AG04450 (cell line): ENCODE results near the gene CDS2. TPM values are rescaled to one million over a fixed set of nuclear protein-coding genes. Genes with fewer than 3 reads are reported as not detected.

Experiments
- CTCF ChIA-PET: fragments of 300-600, 350-600 bp; formaldehyde crosslinking; extraction: SDS; loops from one replicate; lab custom pipeline; 2022; ENCODE audit warnings: antibody characterized with exemption, inconsistent platforms; lab: Charles Lee
- POLR2A ChIA-PET: fragments of 350-600 bp; formaldehyde crosslinking; extraction: SDS; loops from one replicate; lab custom pipeline; 2021; ENCODE audit warnings: antibody characterized with exemption, inconsistent platforms; lab: Yijun Ruan, JAX
- DNase-seq: peaks from one replicate; pipeline ENCODE4 v3.0.0-alpha.2; 2011; ENCODE audit warnings: low read depth, low spot score
- H3K27ac ChIP-seq: one replicate; pipeline ENCODE4 v1.5.1; 2012; ENCODE audit warnings: low read depth, low read length, control low read depth
- H3K27me3 ChIP-seq: one replicate; pipeline ENCODE4 v1.6.0; 2012; ENCODE audit warnings: low read length; ENCODE audit not compliant: control insufficient read depth, insufficient read depth
- H3K4me3 ChIP-seq: 2 replicates; pipeline ENCODE4 v1.5.1; 2011; ENCODE audit warnings: mild to moderate bottlenecking, low read depth, low read length, control low read depth
- H3K9me3 ChIP-seq: 2 replicates; pipeline ENCODE4 v1.5.1; 2012; ENCODE audit warnings: low read length; ENCODE audit not compliant: control insufficient read depth, insufficient read depth
- polyA minus RNA-seq: library from RNA; depleted of rRNA, polyadenylated mRNA; stranded (reverse); fragments of >200 nt; gene quantifications from 2 replicates; pipeline ENCODE4 v1.2.3, GENCODE V29; 2011; rRNA and poly(A)+ RNA removed
- polyA plus RNA-seq: library from polyadenylated mRNA; depleted of rRNA; stranded (reverse); fragments of >200 nt; gene quantifications from 2 replicates; pipeline ENCODE4 v1.2.3, GENCODE V29; 2011; rRNA removed
- TF ChIP-seq, protein P1 (sequence below): IDR thresholded peaks from 2 replicates; pipeline ENCODE4 v1.5.1; 2011; ENCODE audit warnings: low read depth, low read length, control low read depth, inconsistent platforms

CDS2 gene
- polyA plus RNA-seq: 43.5 and 48.7 TPM in 2 replicates
- 43.9 and 71.9 TPM in 2 replicates for polyA minus RNA-seq

DNA sequence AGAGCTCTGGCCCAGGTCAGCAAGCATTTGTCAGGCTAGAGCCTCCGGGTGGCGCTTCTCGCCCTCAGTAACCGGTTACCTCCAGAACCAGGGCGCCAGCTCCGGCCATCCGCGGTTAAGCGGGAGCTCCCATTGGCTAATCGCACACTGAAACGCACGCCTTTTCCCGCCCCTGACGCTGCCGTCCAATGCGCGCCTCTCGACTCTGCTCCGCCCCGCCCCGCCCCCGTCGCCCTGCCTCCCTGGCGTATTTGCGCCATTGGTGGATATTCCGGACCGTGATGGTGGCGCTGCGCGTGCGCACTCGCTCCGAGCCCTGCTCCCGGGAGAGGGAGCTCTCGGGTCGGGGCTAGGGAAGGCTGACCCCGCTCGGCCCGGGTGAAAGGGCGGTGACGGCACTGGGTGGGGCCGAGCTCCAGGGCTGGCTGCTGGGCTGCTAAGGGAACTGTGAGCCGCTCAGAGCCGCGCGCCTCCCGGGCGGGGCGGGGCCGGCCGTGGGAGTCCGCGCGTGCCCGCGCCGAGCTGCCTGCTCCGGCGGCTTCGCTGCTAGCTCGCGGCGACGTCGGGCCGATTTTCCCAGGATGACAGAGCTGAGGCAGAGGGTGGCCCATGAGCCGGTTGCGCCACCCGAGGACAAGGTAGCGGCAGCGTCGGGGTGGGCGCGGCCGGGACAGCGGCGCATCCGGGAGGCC, at the start of gene CDS2:
TSS of gene CDS2 (plus strand) at position 497 of the 692 bp plus-strand sequence. CDS start at position 582, 85 bp downstream.
- CTCF ChIA-PET: interaction anchor here (0.5 to 5.6 kb wide), 28 partner anchors 10 to 442 kb away, joined by 3 to 284 read pairs (median 6); no protein-coding TSS in a partner anchor
- POLR2A ChIA-PET: interaction anchor here (0.5 to 2.1 kb wide), 7 partner anchors 15 to 1042 kb away, joined by 3 to 29 read pairs (median 4); no protein-coding TSS in a partner anchor
- Histone ChIP-seq H3K4me3 (peak within 1 kb of the TSS; percentile 80), H3K9me3 (no peaks in the 10 kb centered on the region), H3K27ac (peak within 1 kb of the TSS; percentile 39), H3K27me3 (no peaks in the 10 kb centered on the region)
- TF ChIP-seq, protein P1, sequence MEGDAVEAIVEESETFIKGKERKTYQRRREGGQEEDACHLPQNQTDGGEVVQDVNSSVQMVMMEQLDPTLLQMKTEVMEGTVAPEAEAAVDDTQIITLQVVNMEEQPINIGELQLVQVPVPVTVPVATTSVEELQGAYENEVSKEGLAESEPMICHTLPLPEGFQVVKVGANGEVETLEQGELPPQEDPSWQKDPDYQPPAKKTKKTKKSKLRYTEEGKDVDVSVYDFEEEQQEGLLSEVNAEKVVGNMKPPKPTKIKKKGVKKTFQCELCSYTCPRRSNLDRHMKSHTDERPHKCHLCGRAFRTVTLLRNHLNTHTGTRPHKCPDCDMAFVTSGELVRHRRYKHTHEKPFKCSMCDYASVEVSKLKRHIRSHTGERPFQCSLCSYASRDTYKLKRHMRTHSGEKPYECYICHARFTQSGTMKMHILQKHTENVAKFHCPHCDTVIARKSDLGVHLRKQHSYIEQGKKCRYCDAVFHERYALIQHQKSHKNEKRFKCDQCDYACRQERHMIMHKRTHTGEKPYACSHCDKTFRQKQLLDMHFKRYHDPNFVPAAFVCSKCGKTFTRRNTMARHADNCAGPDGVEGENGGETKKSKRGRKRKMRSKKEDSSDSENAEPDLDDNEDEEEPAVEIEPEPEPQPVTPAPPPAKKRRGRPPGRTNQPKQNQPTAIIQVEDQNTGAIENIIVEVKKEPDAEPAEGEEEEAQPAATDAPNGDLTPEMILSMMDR: peak; percentile 49
- DNase-seq: peak; percentile 97

DNA sequence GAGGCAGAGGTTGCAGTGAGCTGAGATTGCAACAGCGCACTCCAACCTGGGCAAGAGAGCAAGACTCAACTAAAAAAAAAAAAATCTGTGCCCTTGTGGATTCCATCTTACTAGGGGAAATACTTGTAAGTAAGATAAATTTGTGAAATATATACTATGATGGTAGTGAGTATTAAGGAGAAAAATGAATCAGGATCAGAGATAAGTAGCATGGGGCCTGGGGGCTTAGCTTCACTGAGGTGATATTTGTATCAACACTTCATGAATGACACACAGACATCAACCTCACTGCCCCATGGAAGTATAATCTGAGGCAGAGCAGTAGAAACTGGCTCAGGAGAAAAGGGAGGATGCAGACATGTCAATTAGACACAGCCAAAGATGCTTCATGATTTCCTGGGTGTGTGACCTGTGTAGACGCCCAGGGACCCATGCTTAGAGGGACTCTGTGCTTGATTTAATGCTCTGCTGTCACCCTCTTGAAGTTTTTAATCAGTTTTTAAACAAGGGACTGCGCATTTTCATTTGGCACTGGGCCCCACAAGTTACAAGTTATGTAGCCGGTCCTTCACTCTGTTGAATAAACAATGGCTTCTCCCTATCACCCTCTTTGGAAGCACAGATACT, 48.9 kb upstream of the CDS2 start:
- no peaks in the 10 kb centered on the region for H3K9me3 ChIP-seq
- CTCF ChIA-PET: no interaction called here
- POLR2A ChIA-PET: no interaction called here
- H3K27ac ChIP-seq: no peak overlapping the region
- DNase-seq: no peak
- TF ChIP-seq, protein P1: no peak
- no peak overlapping the region for H3K4me3 ChIP-seq
- H3K27me3 ChIP-seq: no peaks in the 10 kb centered on the region

DNA sequence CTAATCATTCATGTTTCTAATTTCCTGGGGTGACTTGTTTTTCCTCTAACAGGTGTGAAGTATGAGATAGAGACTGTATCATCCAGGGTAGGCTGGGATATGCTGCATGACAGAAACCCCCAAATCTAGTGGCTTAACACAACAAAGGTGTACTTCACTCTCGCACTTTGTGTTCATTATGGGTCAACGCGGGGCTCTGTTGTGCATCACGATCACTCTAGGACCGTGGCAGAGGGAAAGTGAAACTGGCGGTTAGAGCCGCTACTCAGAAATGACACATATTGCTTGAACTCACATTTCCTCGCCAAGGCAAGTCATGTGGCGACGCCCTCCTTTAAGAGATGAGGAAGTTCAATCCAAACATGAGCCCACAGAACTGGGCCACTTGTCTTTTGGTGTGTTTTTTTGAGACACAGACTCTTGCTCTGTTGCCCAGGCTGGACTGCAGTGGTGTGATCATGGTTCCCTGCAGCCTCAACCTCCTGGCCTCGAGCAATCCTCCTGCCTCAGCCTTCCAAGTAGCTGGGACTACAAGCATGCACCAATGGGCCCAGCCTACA, 48.3 kb upstream of the CDS2 start:
- Histone ChIP-seq H3K27me3 (no peaks in the 10 kb centered on the region), H3K4me3 (no peak overlapping the region; the same call in 1 of the 2 replicates), H3K27ac (no peak overlapping the region), H3K9me3 (no peaks in the 10 kb centered on the region)
- CTCF ChIA-PET: no interaction called here
- DNase-seq: no peak
- TF ChIP-seq, protein P1: no peak
- POLR2A ChIA-PET: no interaction called here

DNA sequence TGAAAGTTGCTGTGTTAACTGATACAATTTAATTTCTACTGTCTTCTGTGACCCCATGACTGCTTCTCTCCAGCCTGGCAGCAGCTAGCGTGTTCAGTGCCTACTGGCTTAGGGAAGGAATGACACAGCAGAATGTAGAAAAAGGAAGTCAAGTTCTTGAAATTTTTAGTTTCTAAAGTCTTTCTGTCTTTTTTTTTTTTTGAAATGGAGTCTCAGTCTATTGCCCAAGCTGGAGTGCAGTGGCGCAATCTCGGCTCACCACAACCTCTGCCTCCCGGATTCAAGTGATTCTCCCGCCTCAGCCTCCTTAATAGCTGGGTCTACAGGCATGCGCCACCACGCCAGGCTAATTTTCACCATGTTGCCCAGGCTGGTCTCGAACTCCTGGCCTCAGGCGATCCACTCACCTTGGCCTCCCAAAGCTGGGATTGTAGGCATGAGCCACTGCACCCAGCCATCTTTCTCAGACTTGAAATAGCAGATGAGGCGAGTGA, 46.4 kb upstream of the CDS2 start:
- no peak overlapping the region for H3K4me3 ChIP-seq
- no peaks in the 10 kb centered on the region for H3K27me3 ChIP-seq
- H3K27ac ChIP-seq: no peak overlapping the region
- ChIA-PET POLR2A (interaction anchor here (0.7 to 1.4 kb wide), 2 partner anchors 15 to 944 kb away, joined by 3 to 4 read pairs; no protein-coding TSS in a partner anchor), CTCF (interaction anchor here (0.6 to 1.1 kb wide), 4 partner anchors 17 to 914 kb away, joined by 3 to 4 read pairs (median 3); no protein-coding TSS in a partner anchor)
- no peaks in the 10 kb centered on the region for H3K9me3 ChIP-seq
- DNase-seq: no peak
- TF ChIP-seq, protein P1: no peak
